IMR-90 (cell line): ENCODE data around the gene RABGEF1. TPM values are rescaled to one million over a fixed set of nuclear protein-coding genes. Genes with fewer than 3 reads are reported as not detected.
"Not testable (repeated sequence)": the region's sequence is repeated elsewhere in the genome, so short reads cannot be mapped to it uniquely, and the experiment has no call there.

Experiments
- ATAC-seq: fragments of 200-7000 bp; cut with Tn5 transposase; 2 replicates; pipeline ENCODE4 v1.9.1; 2020; ENCODE audit warnings: low read depth, mild to moderate bottlenecking, moderate library complexity
- BruUV-seq: library from RNA; stranded (reverse); fragments of 400-500 nt; replicated peaks from 2 replicates; lab custom pipeline; 2021; lab: Mats Ljungman, UMichigan
- CTCF ChIA-PET: fragments of 300-600 bp; formaldehyde crosslinking; extraction: SDS; loops from one replicate; lab custom pipeline; 2021; ENCODE audit warnings: antibody characterized with exemption; lab: Yijun Ruan, JAX
- POLR2A ChIA-PET: fragments of 300-600 bp; sonication (Branson Sonifier 250); formaldehyde crosslinking; loops from one replicate; lab custom pipeline; 2022; ENCODE audit warnings: antibody characterized with exemption; ENCODE audit not compliant: unreplicated experiment; lab: Charles Lee
- DNase-seq: peaks from one replicate; pipeline ENCODE4 v3.0.0; 2013
- H2AFZ ChIP-seq: replicated peaks from 2 replicates; pipeline ENCODE3; 2013; ENCODE audit warnings: low read length, mild to moderate bottlenecking; ENCODE audit not compliant: poor library complexity
- H2AK5ac ChIP-seq: 2 replicates; pipeline ENCODE4 v1.6.1; 2013; ENCODE audit warnings: low read depth, low read length, inconsistent platforms
- H2AK9ac ChIP-seq: replicated peaks from 2 replicates; pipeline ENCODE3; 2013; ENCODE audit warnings: mild to moderate bottlenecking, low read depth, low read length, moderate library complexity; ENCODE audit not compliant: poor library complexity
- H2BK120ac ChIP-seq: 2 replicates; pipeline ENCODE4 v1.6.1; 2013; ENCODE audit warnings: low read depth, low read length, inconsistent platforms
- H2BK15ac ChIP-seq: 3 replicates; pipeline ENCODE4 v1.6.1; 2013; ENCODE audit warnings: low read depth, low read length, inconsistent platforms
- H2BK20ac ChIP-seq: 2 replicates; pipeline ENCODE4 v1.6.1; 2013; ENCODE audit warnings: low read depth, mild to moderate bottlenecking, inconsistent platforms, low read length, moderate library complexity
- H2BK5ac ChIP-seq: 2 replicates; pipeline ENCODE4 v1.6.1; 2013; ENCODE audit warnings: mild to moderate bottlenecking, low read depth, low read length, inconsistent platforms; ENCODE audit not compliant: poor library complexity, severe bottlenecking
- H3K14ac ChIP-seq: replicated peaks from 2 replicates; pipeline ENCODE4 v1.6.1; 2013; ENCODE audit warnings: low read depth, low read length, inconsistent platforms
- H3K18ac ChIP-seq: 2 replicates; pipeline ENCODE4 v1.6.1; 2013; ENCODE audit warnings: low read depth, low read length, control low read depth
- H3K23ac ChIP-seq: 2 replicates; pipeline ENCODE4 v1.6.1; 2013; ENCODE audit warnings: low read depth, low read length, inconsistent platforms
- H3K27ac ChIP-seq: 2 replicates; pipeline ENCODE4 v1.5.1; 2013; ENCODE audit warnings: mild to moderate bottlenecking, control low read depth, low read length; ENCODE audit not compliant: insufficient read depth
- H3K27me3 ChIP-seq: 2 replicates; pipeline ENCODE4 v1.6.1; 2013; ENCODE audit warnings: low read length; ENCODE audit not compliant: control insufficient read depth, insufficient read depth
- H3K36me3 ChIP-seq: 2 replicates; pipeline ENCODE4 v1.6.1; 2013; ENCODE audit warnings: low read length, mixed read lengths; ENCODE audit not compliant: control insufficient read depth, insufficient read depth
- H3K4ac ChIP-seq: 2 replicates; pipeline ENCODE4 v1.6.1; 2013; ENCODE audit warnings: low read depth, low read length, inconsistent platforms
- H3K4me1 ChIP-seq: 2 replicates; pipeline ENCODE4 v1.6.1; 2013; ENCODE audit warnings: low read length, mixed read lengths; ENCODE audit not compliant: control insufficient read depth, insufficient read depth
- H3K4me2 ChIP-seq: 2 replicates; pipeline ENCODE4 v1.6.1; 2013; ENCODE audit warnings: low read depth, mild to moderate bottlenecking, control low read depth, low read length, moderate library complexity
- H3K4me3 ChIP-seq: 2 replicates; pipeline ENCODE4 v1.5.1; 2013; ENCODE audit warnings: low read depth, mild to moderate bottlenecking, control low read depth, low read length, moderate library complexity; ENCODE audit not compliant: insufficient read depth
- H3K56ac ChIP-seq: 2 replicates; pipeline ENCODE4 v1.6.1; 2013; ENCODE audit warnings: low read length, inconsistent platforms; ENCODE audit not compliant: insufficient read depth; ENCODE audit errors: extremely low read depth
- H3K79me1 ChIP-seq, 2 experiments: 2 replicates each; pipeline ENCODE4 v1.6.1; 2013; ENCODE audit warnings: low read length in 2 of 2, inconsistent platforms in 1 of 2, low read depth in 1 of 2
- H3K9ac ChIP-seq: 2 replicates; pipeline ENCODE4 v1.6.1; 2013; ENCODE audit warnings: low read depth, low read length, control low read depth
- H3K9me1 ChIP-seq: 2 replicates; pipeline ENCODE4 v1.6.1; 2013; ENCODE audit warnings: low read length, inconsistent platforms; ENCODE audit not compliant: insufficient read depth
- H3K9me3 ChIP-seq: 2 replicates; pipeline ENCODE4 v1.6.1; 2013; ENCODE audit warnings: low read length; ENCODE audit not compliant: control insufficient read depth, insufficient read depth
- H4K20me1 ChIP-seq: 2 replicates; pipeline ENCODE4 v1.6.1; 2013; ENCODE audit warnings: low read length, inconsistent platforms; ENCODE audit not compliant: insufficient read depth
- H4K5ac ChIP-seq: 2 replicates; pipeline ENCODE4 v1.6.1; 2013; ENCODE audit warnings: mild to moderate bottlenecking, low read depth, low read length, control low read depth
- H4K8ac ChIP-seq, 2 experiments: 2 replicates each; pipeline ENCODE4 v1.6.1; 2013; ENCODE audit warnings: low read depth in 2 of 2, low read length in 2 of 2, control low read depth in 1 of 2, inconsistent platforms in 1 of 2
- H4K91ac ChIP-seq: 2 replicates; pipeline ENCODE4 v1.6.1; 2013; ENCODE audit warnings: low read depth, low read length, inconsistent platforms; ENCODE audit not compliant: insufficient read depth
- FOS ChIP-seq: fragments of 150-350 bp; IDR thresholded peaks from 2 replicates; pipeline ENCODE4 v1.6.1; 2016; ENCODE audit warnings: low read depth, low read length
- POLR2A ChIP-seq: IDR thresholded peaks from 2 replicates; pipeline ENCODE4 v1.6.1; 2012; ENCODE audit warnings: mild to moderate bottlenecking, low read depth, low read length
- RCOR1 ChIP-seq: IDR thresholded peaks from 2 replicates; pipeline ENCODE4 v1.6.1; 2012; ENCODE audit warnings: mild to moderate bottlenecking, low read length, improper control_type of control experiment; ENCODE audit not compliant: insufficient replicate concordance
- WGBS, 2 experiments: methylation state at CpG; one replicate each; pipeline versions ENCODE4 v1.1.5 to v1.1.7; 2013; ENCODE audit warnings: missing lambda C conversion rate in 2 of 2; ENCODE audit not compliant: insufficient read length in 1 of 2; ENCODE audit errors: extremely low coverage in 2 of 2; 5-methylcytosine and 5-hydroxymethylcytosine counted together
- dilution Hi-C: fragments of 300-500 bp; cut with HindIII; formaldehyde crosslinking; loops from one replicate; pipeline ENCODE4 v1.14.3; 2018; ENCODE audit warnings: low sequenced_read_pairs; ENCODE audit not compliant: unreplicated experiment
- in situ Hi-C: fragments of 300-500 bp; cut with MboI; formaldehyde crosslinking; loops from 3 replicates; pipeline ENCODE4 v1.14.3; 2019; ENCODE audit warnings: low sequenced_read_pairs, inconsistent platforms, mixed read lengths
- intact Hi-C: fragments of 100-400 bp; cut with micrococcal nuclease; formaldehyde crosslinking; loops from 2 replicates; pipeline ENCODE4 v1.10.0; 2022
- polyA plus RNA-seq, 3 experiments: library from polyadenylated mRNA; depleted of rRNA; stranded (reverse); fragments of >200 nt; gene quantifications; 2 replicates each; pipeline ENCODE4 v1.2.3, GENCODE V29; 2012; ENCODE audit warnings: low replicate concordance in 1 of 3
- total RNA-seq: library from RNA; depleted of rRNA; stranded (reverse); fragments of >200 nt; gene quantifications from 2 replicates; pipeline ENCODE4 v1.2.3, GENCODE V29; 2012

Gene RABGEF1
- total and polyA plus RNA-seq, 2 of the 4 experiments (the other 2 are of a cell fraction), result 34.9 to 56.6 TPM

DNA sequence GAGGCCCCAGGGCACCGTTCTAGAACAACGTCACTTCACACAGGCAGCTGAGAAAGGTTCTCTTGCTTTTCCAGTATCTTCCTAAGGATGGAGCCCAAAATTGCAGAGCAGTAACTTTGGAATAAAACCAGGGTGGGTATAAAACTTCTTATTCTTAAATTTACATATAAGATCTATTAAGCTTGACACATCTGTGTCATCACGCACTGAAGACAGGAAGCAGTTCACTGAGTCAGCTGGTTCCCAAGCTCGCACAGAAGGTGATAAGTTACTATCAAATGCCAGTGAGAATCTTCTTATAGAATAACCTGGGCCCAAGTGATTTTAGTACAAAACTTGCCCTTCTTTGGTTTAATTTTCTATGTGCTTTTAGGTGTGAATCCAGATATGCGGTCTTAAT, 70.2 kb downstream of the RABGEF1 start:
- Histone ChIP-seq H2BK5ac (no peak overlapping the region), H3K4ac (no peak overlapping the region), H3K4me1 (no peaks in the 10 kb centered on the region), H3K18ac (no peak overlapping the region), H3K79me1 (peaks cover 4 to 6% of the 10 kb centered on the region in 2 experiments; a peak in 1 of 4 replicates), H3K27ac (no peak overlapping the region), H2BK120ac (no peak overlapping the region), H4K5ac (no peak overlapping the region), H3K9me3 (no peaks in the 10 kb centered on the region), H3K9me1 (no peaks in the 10 kb centered on the region), H4K91ac (no peak overlapping the region), H3K9ac (no peak overlapping the region), H3K56ac (no peak overlapping the region), H4K20me1 (no peaks in the 10 kb centered on the region), H4K8ac (no peak overlapping the region), H2BK15ac (no peak overlapping the region), H2BK20ac (no peak overlapping the region), H3K14ac (no peak overlapping the region), H2AK5ac (no peak overlapping the region), H2AFZ (no peak overlapping the region), H3K4me3 (no peak overlapping the region), H3K23ac (no peak overlapping the region), H3K4me2 (no peak overlapping the region), H3K36me3 (peaks cover 44% of the 10 kb centered on the region), H2AK9ac (no peak overlapping the region), H3K27me3 (no peaks in the 10 kb centered on the region)
- dilution Hi-C loops (no loop called here), in situ Hi-C loops (no loop called here), intact Hi-C loops (no loop called here)
- CTCF ChIA-PET, result interaction anchor here (0.6 kb wide), 1 partner anchor 167 kb away, joined by 5 read pairs; no protein-coding TSS in a partner anchor
- WGBS, 2 experiments, result 100% methylated on average over 1 of the region's 5 CpGs; no CpG with 5 or more reads in 1 of the 2 experiments
- ATAC-seq, result no peak
- POLR2A ChIA-PET, result no interaction called here
- TF ChIP-seq POLR2A (no peak), RCOR1 (no peak), FOS (no peak)
- DNase-seq, result no peak
- BruUV-seq, result no TSS peak

DNA sequence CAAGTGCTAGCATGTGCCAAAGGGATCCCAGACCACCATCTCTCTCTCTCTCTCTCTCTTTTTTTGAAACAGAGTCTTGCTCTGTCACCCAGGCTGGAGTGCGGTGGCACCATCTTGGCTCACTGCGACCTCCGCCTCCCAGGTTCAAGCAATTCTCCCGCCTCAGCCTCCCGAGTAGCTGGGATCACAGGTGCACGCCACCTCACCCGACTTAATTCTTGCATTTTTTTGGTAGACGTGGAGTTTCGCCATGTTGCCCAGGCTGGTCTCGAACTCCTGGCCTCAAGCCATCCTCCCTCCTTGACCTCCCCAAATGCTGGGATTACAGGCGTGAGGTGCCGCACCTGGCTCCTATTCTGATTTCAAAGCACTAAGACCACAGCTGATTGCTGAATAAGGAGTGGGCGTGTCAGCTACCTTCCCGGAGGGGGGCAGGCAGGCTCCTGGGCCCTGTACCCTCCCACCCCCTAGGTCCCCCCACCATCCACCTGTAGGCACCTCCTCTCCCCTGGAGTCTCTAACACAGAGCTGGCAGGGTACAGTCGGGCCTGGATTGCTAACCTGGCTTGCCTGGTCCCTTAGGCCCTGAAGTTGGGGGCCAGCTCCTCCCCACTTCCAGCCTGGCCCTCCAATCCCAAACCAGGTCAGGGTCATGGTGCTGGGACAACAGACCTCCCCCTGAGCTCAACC, 74.8 kb downstream of the RABGEF1 start:
- H3K4ac ChIP-seq, H3K9ac ChIP-seq, H3K36me3 ChIP-seq, H3K27ac ChIP-seq, POLR2A ChIA-PET, H3K4me3 ChIP-seq, BruUV-seq, DNase-seq, H3K56ac ChIP-seq, H3K18ac ChIP-seq, H3K14ac ChIP-seq, intact Hi-C loops, CTCF ChIA-PET, H2AFZ ChIP-seq, H3K23ac ChIP-seq, H4K8ac ChIP-seq, H2BK20ac ChIP-seq, H3K27me3 ChIP-seq, H4K20me1 ChIP-seq, H3K9me1 ChIP-seq, H3K79me1 ChIP-seq, H3K4me1 ChIP-seq, H3K9me3 ChIP-seq, H4K91ac ChIP-seq, H4K5ac ChIP-seq, H2BK120ac ChIP-seq, H2BK15ac ChIP-seq, in situ Hi-C loops, ATAC-seq, H2BK5ac ChIP-seq, dilution Hi-C loops, H3K4me2 ChIP-seq, H2AK9ac ChIP-seq, H2AK5ac ChIP-seq: not testable (repeated sequence)
- WGBS, 2 experiments, result 96% methylated on average over 7 of the region's 15 CpGs; no CpG with 5 or more reads in 1 of the 2 experiments
